K562 (cell line): Measurements from ENCODE around the gene UBAC2. TPM values are rescaled to one million over a fixed set of nuclear protein-coding genes. Genes with fewer than 3 reads are reported as not detected.
A peak's percentile ranks its signal among the peaks of the same experiment; 100 is the strongest.

Source experiments
- ATAC-seq: fragments of 200-7000 bp; cut with Tn5 transposase; 3 replicates; pipeline ENCODE4 v1.9.1; 2020; ENCODE audit warnings: moderate library complexity
- BruUV-seq: library from RNA; stranded (reverse); fragments of 400-500 nt; replicated peaks from 2 replicates; lab custom pipeline; 2021; lab: Mats Ljungman, UMichigan
- CTCF ChIA-PET: fragments of 300-600 bp; formaldehyde crosslinking; extraction: SDS; loops from one replicate; lab custom pipeline; 2021; ENCODE audit warnings: low intra/inter-chr PET ratio; lab: Yijun Ruan, JAX
- POLR2A ChIA-PET: fragments of 300-600, 350-650 bp; sonication (Branson Sonifier 250); formaldehyde crosslinking; extraction: SDS; loops from one replicate; lab custom pipeline; 2021; ENCODE audit warnings: antibody characterized with exemption, inconsistent platforms; lab: Yijun Ruan, JAX
- DNase-seq, 4 experiments: peaks; one replicate each; pipeline versions ENCODE4 v3.0.0 to v3.0.0-alpha.2; 2011 to 2018; ENCODE audit warnings: low spot score in 3 of 4, mixed read lengths in 3 of 4; ENCODE audit errors: extremely low read depth in 1 of 4
- FAIRE-seq: peaks from 2 replicates; lab custom pipeline; 2011; peaks lifted over from hg19 to GRCh38; lab: Jason Lieb, UNC
- H2AFZ ChIP-seq: 2 replicates; pipeline ENCODE4 v1.6.0; 2011; ENCODE audit warnings: low read depth, low read length, control low read depth, inconsistent platforms
- H3K27ac ChIP-seq: fragments of 200-600 bp; 3 replicates; pipeline ENCODE4 v1.8.0; 2011; ENCODE audit warnings: low read depth, mild to moderate bottlenecking, control low read depth, inconsistent platforms, low read length, moderate library complexity, mixed read lengths; ENCODE audit errors: extremely low read depth
- H3K27me3 ChIP-seq, 2 experiments: fragments of 300-600 bp in 1 of 2; 2 replicates in 1 of 2; 3 replicates in 1 of 2; pipeline versions ENCODE4 v1.6.0 to v1.8.0; 2011; ENCODE audit warnings: inconsistent platforms in 2 of 2, low read length in 2 of 2, mild to moderate bottlenecking in 1 of 2, mixed read lengths in 1 of 2, moderate library complexity in 1 of 2; ENCODE audit not compliant: control insufficient read depth in 2 of 2, insufficient read depth in 2 of 2
- H3K36me3 ChIP-seq: fragments of 300-600 bp; 3 replicates; pipeline ENCODE4 v1.8.0; 2011; ENCODE audit warnings: mild to moderate bottlenecking, low read length, inconsistent platforms; ENCODE audit not compliant: control insufficient read depth, insufficient read depth
- H3K4me1 ChIP-seq, 2 experiments: fragments of 200-600 bp in 1 of 2; replicated peaks in 1 of 2; 2 replicates in 1 of 2; 3 replicates in 1 of 2; pipeline versions ENCODE4 v1.5.1 to v1.8.0; 2011; ENCODE audit warnings: inconsistent platforms in 2 of 2, low read length in 2 of 2, mild to moderate bottlenecking in 1 of 2, mixed read lengths in 1 of 2, moderate library complexity in 1 of 2; ENCODE audit not compliant: control insufficient read depth in 2 of 2, insufficient read depth in 2 of 2
- H3K4me2 ChIP-seq: 2 replicates; pipeline ENCODE4 v1.6.1; 2011; ENCODE audit warnings: low read length, control low read depth, inconsistent platforms, mixed read lengths; ENCODE audit not compliant: insufficient read depth
- H3K4me3 ChIP-seq: fragments of 200-600 bp; sonication (generic), shearing (Covaris generic); 2 replicates; pipeline ENCODE4 v1.5.1; 2016; ENCODE audit warnings: control low read depth, inconsistent platforms
- H3K79me2 ChIP-seq: fragments of 200-600 bp; 3 replicates; pipeline ENCODE4 v1.8.0; 2011; ENCODE audit warnings: low read length, inconsistent platforms; ENCODE audit not compliant: control insufficient read depth, insufficient read depth
- H3K9ac ChIP-seq, 2 experiments: 2 replicates each; pipeline versions ENCODE4 v1.6.0 to v1.6.1; 2011; ENCODE audit warnings: low read depth in 2 of 2, low read length in 2 of 2, control low read depth in 1 of 2, inconsistent platforms in 1 of 2, mild to moderate bottlenecking in 1 of 2, mixed read lengths in 1 of 2; ENCODE audit not compliant: insufficient read depth in 1 of 2
- H3K9me1 ChIP-seq: one replicate; pipeline ENCODE4 v1.6.0; 2011; ENCODE audit warnings: inconsistent platforms, mild to moderate bottlenecking, low read length, moderate library complexity; ENCODE audit not compliant: control insufficient read depth, insufficient read depth
- H3K9me3 ChIP-seq: replicated peaks from 2 replicates; pipeline ENCODE4 v1.5.1; 2011; ENCODE audit warnings: low read depth, low read length, inconsistent platforms; ENCODE audit not compliant: control insufficient read depth, insufficient read depth
- H4K20me1 ChIP-seq: replicated peaks from 2 replicates; pipeline ENCODE4 v1.6.1; 2011; ENCODE audit warnings: low read length, inconsistent platforms, mixed read lengths; ENCODE audit not compliant: control insufficient read depth, insufficient read depth
- ESRRA ChIP-seq: fragments of 450-650 bp; IDR thresholded peaks from 2 replicates; pipeline ENCODE4 v1.6.1; 2014; ENCODE audit warnings: low read depth, mild to moderate bottlenecking, moderate library complexity, borderline replicate concordance
- EZH2 ChIP-seq: IDR thresholded peaks from 2 replicates; pipeline ENCODE4 v1.6.1; 2012; ENCODE audit warnings: low read depth, mild to moderate bottlenecking, inconsistent platforms, low read length, borderline replicate concordance
- RFX1 ChIP-seq: fragments of 450-650 bp; IDR thresholded peaks from 2 replicates; pipeline ENCODE4 v1.6.1; 2016; ENCODE audit warnings: mild to moderate bottlenecking, moderate library complexity
- SLC30A9 ChIP-seq: fragments of 250-450 bp; sonication (Bioruptor Pico); IDR thresholded peaks from 2 replicates; pipeline ENCODE4 v1.8.0; 2022; ENCODE audit warnings: mild to moderate bottlenecking, moderate library complexity
- XRCC3 ChIP-seq: fragments of 450-650 bp; IDR thresholded peaks from 2 replicates; pipeline ENCODE4 v1.6.1; 2017; ENCODE audit warnings: mild to moderate bottlenecking, moderate library complexity
- ZNF707 ChIP-seq: fragments of 250-450 bp; sonication (Bioruptor Pico); conservative IDR thresholded peaks from 2 replicates; pipeline ENCODE4 v1.8.0; 2022; ENCODE audit warnings: inconsistent platforms, mild to moderate bottlenecking, moderate library complexity
- WGBS: fragments of 100-300 bp; shearing (Covaris generic); methylation state at CpG from one replicate; pipeline ENCODE4 v1.1.6; 2016; ENCODE audit warnings: low coverage, mixed read lengths; ENCODE audit not compliant: insufficient coverage; ENCODE audit errors: missing lambda C conversion rate; 5-methylcytosine and 5-hydroxymethylcytosine counted together
- in situ Hi-C: fragments of 300-500 bp; cut with MboI; formaldehyde crosslinking; loops from 4 replicates; pipeline ENCODE4 v1.15.0; 2018; ENCODE audit warnings: inconsistent platforms, mixed read lengths
- intact Hi-C: fragments of 100-400 bp; cut with micrococcal nuclease; formaldehyde crosslinking; loops from 2 replicates; pipeline ENCODE4 v1.14.2; 2022
- polyA plus RNA-seq, 8 experiments: library from polyadenylated mRNA; depleted of rRNA in 4 of 8; stranded (reverse) in 5 of 8; unstranded in 3 of 8; fragments of >200 nt; fragmentation: Nextera tagmentation in 2 of 8; fragmentation: Illumina TruSeq in 1 of 8; extraction: Ambion mirVana in 2 of 8; extraction: Trizol in 1 of 8; gene quantifications; 2 replicates each; pipeline versions ENCODE4 v1.2.1 to v1.2.3, GENCODE V29; 2011 to 2014; ENCODE audit warnings: inconsistent platforms in 1 of 8, missing spikeins in 1 of 8
- total RNA-seq, 7 experiments: library from RNA; depleted of rRNA in 6 of 7; stranded (reverse); fragments of >200 nt in 6 of 7; fragmentation: Illumina TruSeq in 2 of 7; extraction: Trizol in 2 of 7; gene quantifications; 2 replicates each; pipeline versions ENCODE4 v1.2.1 to v1.2.3, GENCODE V29; 2011 to 2021; ENCODE audit warnings: low replicate concordance in 1 of 7

Gene UBAC2
- total and polyA plus RNA-seq, 9 of the 15 experiments (the other 6 are each of a cell fraction or from before 2014, with no cell fraction given): 6.0 to 84.1 (median 32.3) TPM

GRCh38 chr13:99218545-99218944 is 17.9 kb downstream of the UBAC2 start (continued):
- TF ChIP-seq SLC30A9 (CRISPR knock-in tag): no peak
- TF ChIP-seq, all 486 proteins: peak for 0

- H3K9me3 ChIP-seq: no peaks in the 10 kb centered on the region
- CTCF ChIA-PET: no interaction called here
- 0 out of 2 replicates have a peak, but pooled peaks cover 11% of the 10 kb centered on the region for H4K20me1 ChIP-seq
- TF ChIP-seq ZNF707: no peak
- intact Hi-C loops (no loop called here), in situ Hi-C loops (no loop called here)
- DNase-seq: no peak
- ATAC-seq: peak; percentile 52
- no peak overlapping the region for H3K9ac ChIP-seq
- no peak overlapping the region for H2AFZ ChIP-seq
- BruUV-seq: no TSS peak
- POLR2A ChIA-PET: interaction anchor here (1.2 kb wide), 1 partner anchor 34 kb away, joined by 3 read pairs; no protein-coding TSS in a partner anchor
- H3K4me1 ChIP-seq: peaks cover 8 to 9% of the 10 kb centered on the region in 2 experiments; a peak in 3 of 5 replicates
- H3K27ac ChIP-seq: no peak overlapping the region
- H3K79me2 ChIP-seq: peaks cover 98% of the 10 kb centered on the region
- no peak for FAIRE-seq
- 86% methylated on average over 2 of the region's 2 CpGs for WGBS
- H3K27me3 ChIP-seq: no peaks in the 10 kb centered on the region
- H3K4me2 ChIP-seq: no peak overlapping the region
- H3K4me3 ChIP-seq: no peak overlapping the region
- no peaks in the 10 kb centered on the region for H3K9me1 ChIP-seq
- peaks cover 16% of the 10 kb centered on the region; the same call in 1 of the 3 replicates for H3K36me3 ChIP-seq
These were observed 18.3 kb downstream of the UBAC2 start for GRCh38 chr13:99218969-99219368.

- H3K9me3 ChIP-seq: no peaks in the 10 kb centered on the region
- ATAC-seq (peak; percentile 64), FAIRE-seq (no peak), DNase-seq (no peak)
- in situ Hi-C loops: no loop called here
- no peak overlapping the region for H3K27ac ChIP-seq
- peaks cover 98% of the 10 kb centered on the region for H3K79me2 ChIP-seq
- no peaks in the 10 kb centered on the region for H3K9me1 ChIP-seq
- no TSS peak for BruUV-seq
- 35% methylated on average over 6 of the region's 6 CpGs for WGBS
- TF ChIP-seq RFX1 (no peak), ESRRA (no peak), XRCC3 (no peak), EZH2 (no peak)
- ChIA-PET POLR2A (no interaction called here), CTCF (no interaction called here)
- H3K4me1 ChIP-seq: peaks cover 8 to 9% of the 10 kb centered on the region in 2 experiments; a peak in 3 of 5 replicates
- no peak overlapping the region for H3K9ac ChIP-seq
- 0 out of 2 replicates have a peak, but pooled peaks cover 11% of the 10 kb centered on the region for H4K20me1 ChIP-seq
- H3K4me2 ChIP-seq: no peak overlapping the region
- no peaks in the 10 kb centered on the region for H3K27me3 ChIP-seq
- H3K36me3 ChIP-seq: peaks cover 15% of the 10 kb centered on the region; the same call in 1 of the 3 replicates
- intact Hi-C loops: no loop called here
- H3K4me3 ChIP-seq: no peak overlapping the region
- H2AFZ ChIP-seq: no peak overlapping the region
These were observed 19.7 kb downstream of the UBAC2 start for GRCh38 chr13:99220199-99220935.
